ENCODE measurements around the gene FBRS.

- TF ChIP-seq ZNF558 (CRISPR knock-in tag; IDR thresholded peaks at IDR 0.05; ENCODE audit: borderline replicate concordance) = no peak
- TF ChIP-seq HMGXB4 (CRISPR knock-in tag; IDR thresholded peaks at IDR 0.05; ENCODE audit: borderline replicate concordance in 1 of 2, low read depth in 1 of 2) = no peak
Measured at GRCh38 chr16:30662449-30662848, 4.2 kb downstream of the FBRS start.
